ENCODE data around the gene DNASE2.

DNASE2 gene

GRCh38 chr19:12885749-12886650 lies 4.8 kb upstream of the DNASE2 start:
- FAIRE-seq: no peak

- FAIRE-seq: no peak
Observed at GRCh38 chr19:12884926-12885748, 3.9 kb upstream of the DNASE2 start.

- no peak for FAIRE-seq
Observed at GRCh38 chr19:12884627-12884925, 3.3 kb upstream of the DNASE2 start.

- FAIRE-seq: no peak
Observed at GRCh38 chr19:12884202-12884601, 3.0 kb upstream of the DNASE2 start.

- FAIRE-seq: no peak
Observed at GRCh38 chr19:12882589-12882988, 1.3 kb upstream of the DNASE2 start.

- no peak for FAIRE-seq
Observed at GRCh38 chr19:12880551-12881171, 588 bp downstream of the DNASE2 start.

- no peak for FAIRE-seq
Observed at GRCh38 chr19:12875086-12875485, 6.2 kb downstream of the DNASE2 start.

- no peak for FAIRE-seq
Observed at GRCh38 chr19:12873891-12874745, 7.1 kb downstream of the DNASE2 start.

- no peak for FAIRE-seq
Observed at GRCh38 chr19:12872941-12873890, 8.0 kb downstream of the DNASE2 start.

GRCh38 chr19:12872255-12872654 lies 9.0 kb downstream of the DNASE2 start:
- no peak for FAIRE-seq

- no peak for FAIRE-seq
Observed at GRCh38 chr19:12871681-12872080, 9.6 kb downstream of the DNASE2 start.

GRCh38 chr19:12868540-12869112 lies 12.6 kb downstream of the DNASE2 start:
- FAIRE-seq: no peak

- no peak for FAIRE-seq
Observed at GRCh38 chr19:12867120-12868099, 13.8 kb downstream of the DNASE2 start.

GRCh38 chr19:12866416-12867119 lies 14.7 kb downstream of the DNASE2 start:
- FAIRE-seq: no peak

- FAIRE-seq: no peak
Observed at GRCh38 chr19:12865746-12866415, 15.4 kb downstream of the DNASE2 start.

GRCh38 chr19:12864721-12865715 lies 16.2 kb downstream of the DNASE2 start:
- FAIRE-seq: no peak

- no peak for FAIRE-seq
Observed at GRCh38 chr19:12864143-12864542, 17.1 kb downstream of the DNASE2 start.
